ENCODE results near the gene PLXNA2. TPM values are rescaled to one million over a fixed set of nuclear protein-coding genes. Genes with fewer than 3 reads are reported as not detected.

Gene PLXNA2
- total and polyA plus RNA-seq, 7 experiments from 2014 or later, result 0.70 to 5.4 (median 1.4) TPM; not detected in 2

GRCh38 chr1:208218237-208219097, 25.7 kb downstream of the PLXNA2 start:
- H3K27me3 Mint-ChIP-seq, result peaks cover 0 to 35% (median 13%) of the 10 kb centered on the region in 5 donors
- intact Hi-C loops (cut with micrococcal nuclease), result no loop called here
- no peaks in the 10 kb centered on the region for H3K4me1 ChIP-seq (ENCODE audit: control insufficient read depth in 2 of 2, insufficient read depth in 2 of 2, low read length in 2 of 2)
- no peaks in the 10 kb centered on the region for H3K9me3 ChIP-seq (ENCODE audit: control insufficient read depth in 2 of 3, low read length in 3 of 3)
- no peak for ATAC-seq
- no peak for DNase-seq
- H3K36me3 Mint-ChIP-seq, result no peaks in the 10 kb centered on the region
- POLR2A ChIA-PET, result no interaction called here
- no peak overlapping the region for H3K4me3 ChIP-seq (ENCODE audit: low read length)
- H3K36me3 ChIP-seq (ENCODE audit: control insufficient read depth in 2 of 3, insufficient read depth in 3 of 3, low read length in 3 of 3), result no peaks in the 10 kb centered on the region
- H3K27ac Mint-ChIP-seq, result no peak overlapping the region
- CTCF ChIA-PET, result no interaction called here
- H3K27me3 ChIP-seq (ENCODE audit: control insufficient read depth in 2 of 2, insufficient read depth in 2 of 2, low read length in 2 of 2), result no peaks in the 10 kb centered on the region
- H3K9me3 Mint-ChIP-seq, result peaks cover 0 to 1% (median 0%) of the 10 kb centered on the region in 11 donors
- H3K4me1 Mint-ChIP-seq, result peaks cover 0 to 13% (median 0%) of the 10 kb centered on the region in 7 donors
- no peak overlapping the region for H3K27ac ChIP-seq (ENCODE audit: low read depth, low read length)
- no peak overlapping the region for H3K4me3 Mint-ChIP-seq

GRCh38 chr1:208217781-208218180, 26.4 kb downstream of the PLXNA2 start:
- no peak for ATAC-seq
- no peaks in the 10 kb centered on the region for H3K4me1 ChIP-seq (ENCODE audit: control insufficient read depth in 2 of 2, insufficient read depth in 2 of 2, low read length in 2 of 2)
- Mint-ChIP-seq H3K4me1 (peaks cover 0 to 13% (median 0%) of the 10 kb centered on the region in 7 donors), H3K4me3 (no peak overlapping the region), H3K27me3 (peaks cover 0 to 38% (median 10%) of the 10 kb centered on the region in 5 donors), H3K9me3 (peaks cover 0 to 1% (median 0%) of the 10 kb centered on the region in 11 donors), H3K27ac (no peak overlapping the region), H3K36me3 (no peaks in the 10 kb centered on the region)
- no peak overlapping the region for H3K27ac ChIP-seq (ENCODE audit: low read depth, low read length)
- no peaks in the 10 kb centered on the region for H3K9me3 ChIP-seq (ENCODE audit: control insufficient read depth in 2 of 3, low read length in 3 of 3)
- CTCF ChIA-PET, result no interaction called here
- intact Hi-C loops (cut with micrococcal nuclease), result no loop called here
- no peak for DNase-seq
- H3K36me3 ChIP-seq (ENCODE audit: control insufficient read depth in 2 of 3, insufficient read depth in 3 of 3, low read length in 3 of 3), result no peaks in the 10 kb centered on the region
- POLR2A ChIA-PET, result no interaction called here
- H3K4me3 ChIP-seq (ENCODE audit: low read length), result no peak overlapping the region
- H3K27me3 ChIP-seq (ENCODE audit: control insufficient read depth in 2 of 2, insufficient read depth in 2 of 2, low read length in 2 of 2), result no peaks in the 10 kb centered on the region

GRCh38 chr1:208216806-208217205, 27.4 kb downstream of the PLXNA2 start:
- Histone ChIP-seq H3K27ac (ENCODE audit: low read depth, low read length) (no peak overlapping the region), H3K4me3 (ENCODE audit: low read length) (no peak overlapping the region), H3K36me3 (ENCODE audit: control insufficient read depth in 2 of 3, insufficient read depth in 3 of 3, low read length in 3 of 3) (no peaks in the 10 kb centered on the region), H3K27me3 (ENCODE audit: control insufficient read depth in 2 of 2, insufficient read depth in 2 of 2, low read length in 2 of 2) (no peaks in the 10 kb centered on the region), H3K4me1 (ENCODE audit: control insufficient read depth in 2 of 2, insufficient read depth in 2 of 2, low read length in 2 of 2) (no peaks in the 10 kb centered on the region), H3K9me3 (ENCODE audit: control insufficient read depth in 2 of 3, low read length in 3 of 3) (no peaks in the 10 kb centered on the region)
- Mint-ChIP-seq H3K4me1 (peaks cover 0 to 13% (median 0%) of the 10 kb centered on the region in 7 donors), H3K27ac (no peak overlapping the region), H3K27me3 (peaks cover 0 to 43% (median 9%) of the 10 kb centered on the region in 5 donors), H3K9me3 (peaks cover 0 to 1% (median 0%) of the 10 kb centered on the region in 11 donors), H3K4me3 (no peak overlapping the region), H3K36me3 (no peaks in the 10 kb centered on the region)
- intact Hi-C loops (cut with micrococcal nuclease), result no loop called here
- CTCF ChIA-PET, result no interaction called here
- no peak for ATAC-seq
- POLR2A ChIA-PET, result no interaction called here
- no peak for DNase-seq

- ChIA-PET POLR2A (no interaction called here), CTCF (no interaction called here)
- Histone ChIP-seq H3K4me1 (ENCODE audit: control insufficient read depth in 2 of 2, insufficient read depth in 2 of 2, low read length in 2 of 2) (no peaks in the 10 kb centered on the region), H3K9me3 (ENCODE audit: control insufficient read depth in 2 of 3, low read length in 3 of 3) (no peaks in the 10 kb centered on the region), H3K27me3 (ENCODE audit: control insufficient read depth in 2 of 2, insufficient read depth in 2 of 2, low read length in 2 of 2) (no peaks in the 10 kb centered on the region), H3K36me3 (ENCODE audit: control insufficient read depth in 2 of 3, insufficient read depth in 3 of 3, low read length in 3 of 3) (no peaks in the 10 kb centered on the region), H3K27ac (ENCODE audit: low read depth, low read length) (no peak overlapping the region), H3K4me3 (ENCODE audit: low read length) (no peak overlapping the region)
- H3K9me3 Mint-ChIP-seq, result peaks cover 0 to 1% (median 0%) of the 10 kb centered on the region in 11 donors
- H3K27me3 Mint-ChIP-seq, result peaks cover 0 to 45% (median 13%) of the 10 kb centered on the region in 5 donors
- ATAC-seq, result no peak
- intact Hi-C loops (cut with micrococcal nuclease), result no loop called here
- no peak overlapping the region for H3K27ac Mint-ChIP-seq
- peaks cover 0 to 13% (median 0%) of the 10 kb centered on the region in 7 donors for H3K4me1 Mint-ChIP-seq
- no peak overlapping the region for H3K4me3 Mint-ChIP-seq
- DNase-seq, result no peak
- H3K36me3 Mint-ChIP-seq, result no peaks in the 10 kb centered on the region
These were observed 28.1 kb downstream of the PLXNA2 start for GRCh38 chr1:208216062-208216461.

- Histone ChIP-seq H3K9me3 (ENCODE audit: control insufficient read depth in 2 of 3, low read length in 3 of 3) (no peaks in the 10 kb centered on the region), H3K4me3 (ENCODE audit: low read length) (no peak overlapping the region), H3K4me1 (ENCODE audit: control insufficient read depth in 2 of 2, insufficient read depth in 2 of 2, low read length in 2 of 2) (no peaks in the 10 kb centered on the region), H3K27ac (ENCODE audit: low read depth, low read length) (no peak overlapping the region), H3K36me3 (ENCODE audit: control insufficient read depth in 2 of 3, insufficient read depth in 3 of 3, low read length in 3 of 3) (no peaks in the 10 kb centered on the region), H3K27me3 (ENCODE audit: control insufficient read depth in 2 of 2, insufficient read depth in 2 of 2, low read length in 2 of 2) (no peaks in the 10 kb centered on the region)
- ChIA-PET CTCF (no interaction called here), POLR2A (no interaction called here)
- intact Hi-C loops (cut with micrococcal nuclease), result no loop called here
- no peak overlapping the region for H3K4me3 Mint-ChIP-seq
- H3K4me1 Mint-ChIP-seq, result peaks cover 0 to 13% (median 0%) of the 10 kb centered on the region in 7 donors
- no peak overlapping the region for H3K27ac Mint-ChIP-seq
- no peak for DNase-seq
- peaks cover 0 to 45% (median 11%) of the 10 kb centered on the region in 5 donors for H3K27me3 Mint-ChIP-seq
- H3K36me3 Mint-ChIP-seq, result no peaks in the 10 kb centered on the region
- H3K9me3 Mint-ChIP-seq, result peaks cover 0 to 1% (median 0%) of the 10 kb centered on the region in 11 donors
- ATAC-seq, result no peak
These were observed 28.8 kb downstream of the PLXNA2 start for GRCh38 chr1:208215393-208215792.

GRCh38 chr1:208213786-208214185, 30.4 kb downstream of the PLXNA2 start:
- H3K36me3 ChIP-seq (ENCODE audit: control insufficient read depth in 2 of 3, insufficient read depth in 3 of 3, low read length in 3 of 3), result no peaks in the 10 kb centered on the region
- peaks cover 0 to 8% (median 0%) of the 10 kb centered on the region in 7 donors for H3K4me1 Mint-ChIP-seq
- no peaks in the 10 kb centered on the region for H3K36me3 Mint-ChIP-seq
- ChIA-PET POLR2A (no interaction called here), CTCF (no interaction called here)
- no peaks in the 10 kb centered on the region for H3K27me3 ChIP-seq (ENCODE audit: control insufficient read depth in 2 of 2, insufficient read depth in 2 of 2, low read length in 2 of 2)
- no peak overlapping the region for H3K4me3 Mint-ChIP-seq
- peaks cover 0 to 1% (median 0%) of the 10 kb centered on the region in 11 donors for H3K9me3 Mint-ChIP-seq
- H3K27ac Mint-ChIP-seq, result no peak overlapping the region
- no peaks in the 10 kb centered on the region for H3K4me1 ChIP-seq (ENCODE audit: control insufficient read depth in 2 of 2, insufficient read depth in 2 of 2, low read length in 2 of 2)
- intact Hi-C loops (cut with micrococcal nuclease), result no loop called here
- H3K27me3 Mint-ChIP-seq, result peaks cover 0 to 44% (median 5%) of the 10 kb centered on the region in 5 donors
- no peak for DNase-seq
- no peak overlapping the region for H3K27ac ChIP-seq (ENCODE audit: low read depth, low read length)
- H3K4me3 ChIP-seq (ENCODE audit: low read length), result no peak overlapping the region
- H3K9me3 ChIP-seq (ENCODE audit: control insufficient read depth in 2 of 3, low read length in 3 of 3), result no peaks in the 10 kb centered on the region
- no peak for ATAC-seq

GRCh38 chr1:208212893-208213292, 31.3 kb downstream of the PLXNA2 start:
- H3K4me1 Mint-ChIP-seq, result peaks cover 0 to 8% (median 0%) of the 10 kb centered on the region in 7 donors
- H3K27me3 Mint-ChIP-seq, result peaks cover 0 to 44% (median 3%) of the 10 kb centered on the region in 5 donors
- intact Hi-C loops (cut with micrococcal nuclease), result no loop called here
- H3K36me3 ChIP-seq (ENCODE audit: control insufficient read depth in 2 of 3, insufficient read depth in 3 of 3, low read length in 3 of 3), result no peaks in the 10 kb centered on the region
- H3K4me3 Mint-ChIP-seq, result no peak overlapping the region
- ChIA-PET POLR2A (no interaction called here), CTCF (interaction anchor here (0.7 kb wide), 1 partner anchor 17 kb away, joined by 3 read pairs; no protein-coding TSS in a partner anchor)
- H3K27ac ChIP-seq (ENCODE audit: low read depth, low read length), result no peak overlapping the region
- no peaks in the 10 kb centered on the region for H3K9me3 ChIP-seq (ENCODE audit: control insufficient read depth in 2 of 3, low read length in 3 of 3)
- no peaks in the 10 kb centered on the region for H3K36me3 Mint-ChIP-seq
- H3K4me1 ChIP-seq (ENCODE audit: control insufficient read depth in 2 of 2, insufficient read depth in 2 of 2, low read length in 2 of 2), result no peaks in the 10 kb centered on the region
- DNase-seq (no peak), ATAC-seq (no peak)
- H3K27me3 ChIP-seq (ENCODE audit: control insufficient read depth in 2 of 2, insufficient read depth in 2 of 2, low read length in 2 of 2), result no peaks in the 10 kb centered on the region
- H3K9me3 Mint-ChIP-seq, result peaks cover 0 to 1% (median 0%) of the 10 kb centered on the region in 11 donors
- no peak overlapping the region for H3K4me3 ChIP-seq (ENCODE audit: low read length)
- no peak overlapping the region for H3K27ac Mint-ChIP-seq

Measured in naive thymus-derived CD4-positive, alpha-beta T cell (primary cell).